Adrenal gland (tissue), 5 donors: ENCODE measurements around the gene FAM53B.

Experiments used
- CTCF ChIP-seq, 6 experiments: fragments of 450-650 bp in 4 of 6; fragments of 200-600 bp in 2 of 6; sonication (generic) in 1 of 6; IDR thresholded peaks; 1 replicate in 5 of 6; 2 replicates in 1 of 6; pipeline versions ENCODE4 v1.5.1 to v1.8.0; 2016 to 2021; ENCODE audit warnings: antibody characterized with exemption in 6 of 6, mild to moderate bottlenecking in 2 of 6, moderate library complexity in 1 of 6
- POLR2A ChIP-seq, 2 donors: fragments of 450-650 bp; IDR thresholded peaks; one replicate each; pipeline ENCODE4 v1.6.1; 2017; ENCODE audit warnings: antibody characterized with exemption in 2 of 2, mild to moderate bottlenecking in 2 of 2, moderate library complexity in 1 of 2
- donor health status: DM: no; HTN: no; CAD: no.

- no peak for TF ChIP-seq CTCF (IDR thresholded peaks at IDR 0.05)
- no peak for TF ChIP-seq POLR2A (IDR thresholded peaks at IDR 0.05)
These were observed 21.1 kb upstream of the FAM53B start for GRCh38 chr10:124765256-124765655.
